ENCODE results near the gene TMEM132C. TPM values are rescaled to one million over a fixed set of nuclear protein-coding genes. Genes with fewer than 3 reads are reported as not detected.
A peak's percentile ranks its signal among the peaks of the same experiment; 100 is the strongest.

The TMEM132C gene
- total RNA-seq, 2 donors from 2014 or later = not detected

DNA sequence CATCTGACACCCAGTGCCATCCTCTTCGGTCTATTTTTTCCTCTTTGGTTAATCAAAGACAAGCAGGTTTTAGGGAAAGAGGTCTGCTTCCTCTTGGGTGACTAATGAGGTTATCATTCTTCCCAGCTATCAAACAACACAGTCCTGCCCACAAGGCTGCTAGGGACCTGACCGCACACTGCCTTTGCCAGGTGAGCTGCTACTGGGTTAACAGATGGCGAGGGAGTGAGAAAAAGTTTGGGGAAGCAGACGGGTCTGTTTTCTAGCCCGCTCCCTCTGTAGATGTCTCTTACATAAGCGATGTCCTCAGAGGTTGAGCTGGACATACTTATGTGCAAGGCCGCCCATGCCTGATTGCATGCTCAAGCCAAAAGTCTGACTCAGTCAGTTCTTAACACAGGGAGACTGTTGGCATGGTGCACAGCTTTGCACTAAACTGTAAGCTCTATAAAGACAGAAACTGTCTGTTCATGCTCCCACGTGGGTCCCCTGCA, 462.7 kb downstream of the TMEM132C start:
- no peaks in the 10 kb centered on the region for H3K4me1 Mint-ChIP-seq (ENCODE audit: low read depth)
- H3K27ac Mint-ChIP-seq = peak overlapping the region; percentile 4
- H3K27me3 Mint-ChIP-seq (ENCODE audit: low read depth) = peaks cover 3% of the 10 kb centered on the region
- H3K4me3 Mint-ChIP-seq = no peak overlapping the region
- no peaks in the 10 kb centered on the region for H3K9me3 Mint-ChIP-seq
- DNase-seq (no peak), ATAC-seq (replicated peaks in 1 of 2) (no peak)
- no peaks in the 10 kb centered on the region for H3K36me3 Mint-ChIP-seq (ENCODE audit: insufficient read depth in 2 of 2)

- no peak overlapping the region for H3K27ac Mint-ChIP-seq
- no peaks in the 10 kb centered on the region for H3K4me1 Mint-ChIP-seq (ENCODE audit: low read depth)
- peaks cover 4 to 6% of the 10 kb centered on the region in 2 donors for H3K9me3 Mint-ChIP-seq
- DNase-seq (no peak), ATAC-seq (replicated peaks in 1 of 2) (no peak)
- peaks cover 0 to 2% of the 10 kb centered on the region in 2 donors for H3K36me3 Mint-ChIP-seq (ENCODE audit: insufficient read depth in 2 of 2)
- peaks cover 5% of the 10 kb centered on the region for H3K27me3 Mint-ChIP-seq (ENCODE audit: low read depth)
- H3K4me3 Mint-ChIP-seq = no peak overlapping the region
These were observed 467.4 kb downstream of the TMEM132C start for GRCh38 chr12:128734371-128734770.

- Mint-ChIP-seq H3K4me1 (ENCODE audit: low read depth) (no peaks in the 10 kb centered on the region), H3K4me3 (no peak overlapping the region), H3K36me3 (ENCODE audit: insufficient read depth in 2 of 2) (peaks cover 0 to 2% of the 10 kb centered on the region in 2 donors), H3K27me3 (ENCODE audit: low read depth) (peaks cover 5% of the 10 kb centered on the region), H3K27ac (no peak overlapping the region), H3K9me3 (peaks cover 6 to 7% of the 10 kb centered on the region in 2 donors)
- ATAC-seq (replicated peaks in 1 of 2) = peak in 1 of 2 donors; percentile 36
- no peak for DNase-seq
These were observed 470.5 kb downstream of the TMEM132C start for GRCh38 chr12:128737292-128737966.

- Mint-ChIP-seq H3K27ac (no peak overlapping the region), H3K36me3 (ENCODE audit: insufficient read depth in 2 of 2) (peaks cover 0 to 2% of the 10 kb centered on the region in 2 donors), H3K4me3 (no peak overlapping the region), H3K4me1 (ENCODE audit: low read depth) (no peaks in the 10 kb centered on the region), H3K27me3 (ENCODE audit: low read depth) (no peaks in the 10 kb centered on the region), H3K9me3 (peaks cover 6% of the 10 kb centered on the region in 2 donors)
- ATAC-seq (replicated peaks in 1 of 2) (no peak), DNase-seq (no peak)
These were observed 476.9 kb downstream of the TMEM132C start for GRCh38 chr12:128743916-128744315.

GRCh38 chr12:128745772-128746689, 479.1 kb downstream of the TMEM132C start:
- Mint-ChIP-seq H3K4me3 (no peak overlapping the region), H3K27ac (no peak overlapping the region), H3K4me1 (ENCODE audit: low read depth) (no peaks in the 10 kb centered on the region)

DNA sequence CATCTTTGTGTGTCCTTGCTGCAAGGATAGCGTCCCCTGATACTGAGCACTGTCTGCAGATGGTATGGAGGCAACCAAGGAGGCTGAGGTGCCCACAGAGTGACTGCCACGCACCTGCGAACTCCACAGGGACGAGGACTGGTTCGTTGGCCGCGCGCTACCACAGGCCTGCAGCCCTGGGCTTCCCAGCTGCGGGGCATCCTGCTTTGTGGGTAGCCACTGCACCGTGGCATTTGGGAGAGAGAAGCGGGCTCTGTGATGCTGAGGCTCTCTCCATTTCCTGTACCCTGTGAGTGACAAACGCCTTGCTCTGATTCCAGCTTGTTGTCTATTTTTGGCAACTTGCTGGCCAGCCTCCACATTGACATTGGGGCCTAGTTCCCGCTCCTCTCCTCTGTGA, 480.5 kb downstream of the TMEM132C start:
- no peaks in the 10 kb centered on the region for H3K4me1 Mint-ChIP-seq (ENCODE audit: low read depth)
- no peaks in the 10 kb centered on the region for H3K9me3 Mint-ChIP-seq
- DNase-seq = no peak
- no peaks in the 10 kb centered on the region for H3K36me3 Mint-ChIP-seq (ENCODE audit: insufficient read depth in 2 of 2)
- H3K4me3 Mint-ChIP-seq = no peak overlapping the region
- no peak overlapping the region for H3K27ac Mint-ChIP-seq
- H3K27me3 Mint-ChIP-seq (ENCODE audit: low read depth) = no peaks in the 10 kb centered on the region
- no peak for ATAC-seq (replicated peaks in 1 of 2)

More at GRCh38 chr12:128745772-128746689, 479.1 kb downstream of the TMEM132C start:
- DNase-seq (no peak), ATAC-seq (replicated peaks in 1 of 2) (no peak)
- no peaks in the 10 kb centered on the region for H3K36me3 Mint-ChIP-seq (ENCODE audit: insufficient read depth in 2 of 2)
- H3K9me3 Mint-ChIP-seq = no peaks in the 10 kb centered on the region
- H3K27me3 Mint-ChIP-seq (ENCODE audit: low read depth) = no peaks in the 10 kb centered on the region

GRCh38 chr12:128752386-128752785, 485.4 kb downstream of the TMEM132C start:
- ATAC-seq (replicated peaks in 1 of 2) (no peak), DNase-seq (no peak)
- H3K27me3 Mint-ChIP-seq (ENCODE audit: low read depth) = no peaks in the 10 kb centered on the region
- H3K4me3 Mint-ChIP-seq = no peak overlapping the region
- H3K36me3 Mint-ChIP-seq (ENCODE audit: insufficient read depth in 2 of 2) = peaks cover 1 to 2% of the 10 kb centered on the region in 2 donors
- peaks cover 0 to 6% of the 10 kb centered on the region in 2 donors for H3K9me3 Mint-ChIP-seq
- no peak overlapping the region for H3K27ac Mint-ChIP-seq
- no peaks in the 10 kb centered on the region for H3K4me1 Mint-ChIP-seq (ENCODE audit: low read depth)

- Mint-ChIP-seq H3K27me3 (ENCODE audit: low read depth) (no peaks in the 10 kb centered on the region), H3K4me3 (no peak overlapping the region), H3K9me3 (peaks cover 0 to 6% of the 10 kb centered on the region in 2 donors), H3K27ac (no peak overlapping the region), H3K4me1 (ENCODE audit: low read depth) (no peaks in the 10 kb centered on the region), H3K36me3 (ENCODE audit: insufficient read depth in 2 of 2) (peaks cover 1 to 2% of the 10 kb centered on the region in 2 donors)
- ATAC-seq (replicated peaks in 1 of 2) = no peak
- DNase-seq = no peak
These were observed 486.5 kb downstream of the TMEM132C start for GRCh38 chr12:128753438-128753837.

DNA sequence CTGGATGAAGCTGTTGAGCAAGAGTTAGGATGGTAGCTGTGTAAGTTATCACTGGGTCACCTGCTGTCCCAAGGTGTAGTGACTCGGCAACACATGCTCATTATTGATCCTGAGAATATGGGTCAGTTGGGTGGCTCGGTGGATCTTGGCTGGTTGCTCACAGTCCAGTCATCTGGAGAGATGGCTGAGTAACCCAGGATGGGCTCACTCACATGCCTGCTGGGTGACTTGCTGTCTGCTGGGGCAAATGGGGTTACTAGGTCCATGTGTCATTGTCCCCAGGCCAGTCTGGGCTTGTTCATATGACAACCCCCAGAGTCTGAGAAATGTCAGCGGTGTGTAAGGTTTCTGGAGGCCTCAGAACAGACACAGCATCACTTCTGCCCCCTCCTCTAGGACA, 487.3 kb downstream of the TMEM132C start:
- ATAC-seq (replicated peaks in 1 of 2) (peak; percentile 34 to 73), DNase-seq (peak in 1 of 2 donors; percentile 5)

GRCh38 chr12:128755566-128755965, 488.6 kb downstream of the TMEM132C start:
- Mint-ChIP-seq H3K36me3 (ENCODE audit: insufficient read depth in 2 of 2) (peaks cover 1 to 2% of the 10 kb centered on the region in 2 donors), H3K27ac (no peak overlapping the region), H3K27me3 (ENCODE audit: low read depth) (no peaks in the 10 kb centered on the region), H3K4me3 (no peak overlapping the region), H3K4me1 (ENCODE audit: low read depth) (no peaks in the 10 kb centered on the region), H3K9me3 (peaks cover 0 to 6% of the 10 kb centered on the region in 2 donors)
- DNase-seq (no peak), ATAC-seq (replicated peaks in 1 of 2) (no peak)

More for the DNA sequence above, 487.3 kb downstream of the TMEM132C start:
- Mint-ChIP-seq H3K27ac (no peak overlapping the region), H3K4me3 (no peak overlapping the region), H3K9me3 (peaks cover 0 to 6% of the 10 kb centered on the region in 2 donors), H3K4me1 (ENCODE audit: low read depth) (no peaks in the 10 kb centered on the region), H3K27me3 (ENCODE audit: low read depth) (no peaks in the 10 kb centered on the region), H3K36me3 (ENCODE audit: insufficient read depth in 2 of 2) (peaks cover 1 to 2% of the 10 kb centered on the region in 2 donors)
